GM18951 (cell line): ENCODE measurements around the gene ITM2C.

Experiments used
- POLR2A ChIP-seq: IDR thresholded peaks from 4 replicates; pipeline ENCODE4 v1.6.1; 2011; ENCODE audit warnings: mild to moderate bottlenecking; ENCODE audit not compliant: insufficient read length, insufficient read depth; ENCODE audit errors: extremely low read depth
- in situ Hi-C: fragments of 300-500 bp; cut with MboI; formaldehyde crosslinking; loops from one replicate; pipeline ENCODE4 v1.12.0; 2022; ENCODE audit warnings: low sequenced_read_pairs, mixed read lengths, inconsistent platforms; ENCODE audit not compliant: unreplicated experiment

The ITM2C gene

GRCh38 chr2:230829293-230829692 is 35.4 kb upstream of the ITM2C start:
- in situ Hi-C loops = loop anchor here (10.0 kb wide), 1 partner anchor 166 kb away; the partner anchor contains the start of gene SPATA3
- no peak for TF ChIP-seq POLR2A

DNA sequence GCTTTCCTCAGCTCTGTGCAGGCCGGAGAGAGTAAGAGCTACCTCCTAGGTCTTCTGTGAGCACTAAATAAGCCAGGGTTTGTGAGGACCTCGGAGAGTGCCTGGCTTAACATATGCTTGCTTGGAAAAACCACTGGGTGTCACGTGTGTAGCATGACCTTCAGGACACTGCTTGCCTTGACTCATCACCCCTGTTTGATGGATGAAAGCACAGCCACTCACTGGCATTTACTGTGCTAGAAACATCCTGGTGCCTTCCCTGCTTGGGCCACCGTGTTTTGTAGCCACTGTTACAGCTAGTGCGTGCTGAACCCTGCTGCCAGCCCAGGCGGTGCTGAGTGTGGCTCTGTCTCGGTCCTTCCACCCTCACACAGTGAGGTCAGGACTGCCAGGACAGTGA is 34.8 kb upstream of the ITM2C start:
- no peak for TF ChIP-seq POLR2A
- in situ Hi-C loops = loop anchor here (10.0 kb wide), 1 partner anchor 165 kb away; the partner anchor contains the start of gene SPATA3

DNA sequence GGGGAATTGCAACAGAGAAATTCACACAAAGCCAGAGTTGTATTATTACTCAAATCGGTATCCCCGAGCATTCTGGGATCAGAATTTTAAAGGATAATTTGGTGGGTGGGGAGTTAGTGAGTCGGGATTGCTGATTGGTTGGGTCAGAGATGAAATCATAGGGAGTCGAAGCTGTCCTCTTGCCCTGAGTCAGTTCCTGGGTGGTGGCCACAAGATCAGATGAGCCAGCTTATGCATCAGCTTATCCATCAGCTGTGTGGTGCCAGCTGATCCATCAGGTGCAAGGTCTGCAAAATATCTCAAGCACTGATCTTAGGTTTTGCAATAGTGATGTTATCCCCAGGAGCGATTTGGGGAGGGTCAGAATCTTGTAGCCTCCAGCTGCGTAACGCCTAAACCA is 34.3 kb upstream of the ITM2C start:
- TF ChIP-seq POLR2A = no peak
- in situ Hi-C loops = no loop called here

DNA sequence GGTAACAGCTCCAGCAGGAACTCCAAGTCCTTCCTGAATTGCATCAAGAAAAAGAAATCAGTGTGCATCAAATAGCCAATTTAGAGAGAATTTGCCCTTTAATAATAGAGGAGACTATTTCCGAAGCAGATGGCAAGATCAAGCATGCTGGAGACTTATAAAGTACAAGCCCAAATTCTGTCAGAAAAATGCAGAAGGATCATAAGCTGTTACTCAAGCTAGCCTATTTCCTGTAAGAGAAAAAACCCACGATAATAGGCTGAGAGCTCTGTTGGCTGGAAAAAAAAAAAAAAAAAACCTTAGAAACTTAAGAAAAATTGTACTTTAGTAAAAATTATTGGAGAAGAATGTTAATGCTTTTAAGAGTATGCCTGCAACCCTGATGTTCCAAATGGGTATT is 24.4 kb upstream of the ITM2C start:
- no peak for TF ChIP-seq POLR2A

GRCh38 chr2:230842473-230842872 is 22.3 kb upstream of the ITM2C start:
- no peak for TF ChIP-seq POLR2A
- in situ Hi-C loops = no loop called here

More for the DNA sequence above, 24.4 kb upstream of the ITM2C start:
- in situ Hi-C loops = no loop called here

GRCh38 chr2:230843132-230843531 is 21.6 kb upstream of the ITM2C start:
- in situ Hi-C loops = no loop called here
- no peak for TF ChIP-seq POLR2A

GRCh38 chr2:230846360-230846759 is 18.4 kb upstream of the ITM2C start:
- in situ Hi-C loops = no loop called here
- no peak for TF ChIP-seq POLR2A

DNA sequence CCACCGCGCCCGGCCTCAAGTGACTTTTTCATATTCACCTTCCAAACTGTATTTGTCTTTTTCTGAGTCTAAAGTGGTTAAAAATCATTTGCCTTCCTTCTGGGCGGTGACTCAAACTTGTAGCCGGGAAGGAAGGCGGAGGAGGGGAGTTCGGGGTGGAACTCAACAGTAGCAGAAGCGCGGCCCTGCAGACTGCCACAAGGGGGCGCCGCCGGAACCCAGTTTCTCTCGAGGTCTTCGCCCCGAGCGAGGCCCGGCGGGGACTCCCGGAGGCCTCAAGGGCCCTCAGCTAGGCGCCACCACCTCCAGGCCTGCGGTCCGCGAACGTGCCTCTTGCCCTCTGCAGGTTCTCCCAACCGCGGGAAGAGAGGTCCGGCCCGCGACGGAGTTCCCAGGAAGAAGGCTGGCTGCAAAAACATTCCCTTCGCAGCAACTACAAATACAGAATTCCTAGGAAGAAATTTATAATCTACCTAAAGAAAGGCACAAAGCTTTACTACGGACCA is 16.8 kb upstream of the ITM2C start:
- in situ Hi-C loops = no loop called here
- TF ChIP-seq POLR2A = no peak

DNA sequence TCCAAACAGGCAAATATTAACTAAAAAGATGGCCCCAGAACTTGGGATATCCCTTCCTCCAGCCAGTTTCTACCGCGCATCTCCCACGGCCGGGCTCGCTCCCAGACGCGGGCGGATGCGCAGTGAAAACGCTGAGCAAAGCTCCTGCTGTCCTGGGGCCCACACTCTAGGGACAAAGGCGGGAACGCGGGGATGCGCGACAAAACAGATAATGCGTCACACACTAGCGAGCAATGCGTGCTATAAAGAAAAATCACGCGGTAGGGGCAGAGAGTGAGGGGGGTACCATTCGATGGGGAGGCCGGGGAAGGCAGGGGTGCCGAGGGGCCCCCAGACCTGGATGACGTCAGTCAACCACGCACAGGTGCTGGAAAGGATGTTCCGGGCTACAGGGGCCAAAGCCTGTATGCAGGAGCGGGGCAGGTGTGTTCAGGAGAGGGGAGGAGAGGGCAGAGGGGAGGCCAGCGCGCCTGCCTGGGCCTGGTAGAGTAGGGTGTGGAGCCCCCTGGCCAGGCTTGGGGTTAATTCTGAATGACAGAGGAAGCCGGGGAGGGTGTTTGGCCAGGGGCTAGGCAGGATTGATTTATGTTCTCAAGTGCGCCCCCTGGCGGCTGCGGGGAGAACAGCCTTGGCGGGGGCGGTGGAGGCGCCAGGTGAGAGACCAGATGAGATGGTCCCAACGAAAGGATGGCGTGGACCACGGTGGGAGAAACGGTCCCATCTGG is 14.9 kb upstream of the ITM2C start:
- in situ Hi-C loops = no loop called here
- no peak for TF ChIP-seq POLR2A

GRCh38 chr2:230850358-230850658 is 14.4 kb upstream of the ITM2C start:
- in situ Hi-C loops = no loop called here
- TF ChIP-seq POLR2A = no peak

DNA sequence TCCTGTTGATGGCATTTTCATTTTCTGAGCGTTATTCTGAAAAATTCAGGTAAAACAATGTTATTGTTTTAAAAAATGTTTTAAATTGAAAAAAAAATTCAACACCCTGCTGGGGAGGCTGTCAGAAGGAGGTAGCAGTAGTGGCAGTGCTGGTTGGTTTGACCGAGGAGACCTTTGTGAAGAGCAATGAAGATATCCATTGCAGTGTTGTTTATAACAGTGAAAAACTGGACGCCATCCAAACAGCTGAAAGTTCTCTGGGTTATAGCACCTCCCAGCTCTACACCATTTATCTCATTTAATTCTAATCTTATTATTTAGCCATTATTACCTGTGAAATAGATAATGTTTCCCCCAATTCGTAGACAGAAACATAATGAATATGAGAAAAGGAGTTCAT is 12.6 kb upstream of the ITM2C start:
- in situ Hi-C loops = no loop called here
- no peak for TF ChIP-seq POLR2A

DNA sequence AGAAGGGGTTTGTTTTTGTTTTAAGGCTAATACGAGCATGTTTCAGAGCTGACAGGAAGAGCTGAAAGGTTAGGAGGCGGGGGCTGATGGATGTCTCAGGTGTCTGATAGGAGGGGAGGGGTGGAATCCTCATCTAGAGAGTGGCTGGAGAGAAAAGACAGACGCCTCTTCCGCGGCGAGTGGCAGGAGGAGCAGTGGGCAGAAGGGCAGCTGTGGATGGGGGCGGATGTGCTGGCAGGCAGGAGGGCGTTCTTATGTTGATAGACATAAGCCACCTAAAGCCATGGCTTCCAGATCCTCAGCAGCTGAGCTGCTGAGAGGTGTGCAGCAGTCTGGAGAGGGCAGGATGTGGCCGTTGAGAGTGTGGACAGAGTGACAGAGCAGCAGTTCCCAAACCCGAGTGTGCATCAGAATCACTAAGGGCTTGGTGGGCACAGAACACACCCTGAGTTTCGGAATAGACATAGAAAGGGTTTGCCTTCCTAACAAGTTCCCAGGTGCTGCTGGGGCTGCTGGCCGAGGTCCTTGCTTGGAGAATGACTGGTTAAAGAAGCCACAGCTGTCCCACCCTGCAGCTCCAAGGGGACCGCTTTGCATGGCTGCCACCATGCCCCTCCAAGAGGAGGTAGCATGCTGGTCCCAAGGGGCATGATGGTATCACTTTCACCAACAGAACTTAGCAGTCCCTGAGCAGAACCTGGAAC is 3.0 kb upstream of the ITM2C start:
- no peak for TF ChIP-seq POLR2A
- in situ Hi-C loops = no loop called here

- in situ Hi-C loops = no loop called here
- TF ChIP-seq POLR2A = no peak
Observed at GRCh38 chr2:230862292-230862691, 2.5 kb upstream of the ITM2C start.

- in situ Hi-C loops = no loop called here
- no peak for TF ChIP-seq POLR2A
Observed at GRCh38 chr2:230863031-230863430, 1.7 kb upstream of the ITM2C start.
